Measurements from ENCODE around the gene TECTA. TPM values are rescaled to one million over a fixed set of nuclear protein-coding genes. Genes with fewer than 3 reads are reported as not detected.
"Not testable (repeated sequence)": the region's sequence is repeated elsewhere in the genome, so short reads cannot be mapped to it uniquely, and the experiment has no call there.

The TECTA gene
- total and polyA plus RNA-seq, 2 experiments from 2014 or later = 1.5 to 5.2 TPM

DNA sequence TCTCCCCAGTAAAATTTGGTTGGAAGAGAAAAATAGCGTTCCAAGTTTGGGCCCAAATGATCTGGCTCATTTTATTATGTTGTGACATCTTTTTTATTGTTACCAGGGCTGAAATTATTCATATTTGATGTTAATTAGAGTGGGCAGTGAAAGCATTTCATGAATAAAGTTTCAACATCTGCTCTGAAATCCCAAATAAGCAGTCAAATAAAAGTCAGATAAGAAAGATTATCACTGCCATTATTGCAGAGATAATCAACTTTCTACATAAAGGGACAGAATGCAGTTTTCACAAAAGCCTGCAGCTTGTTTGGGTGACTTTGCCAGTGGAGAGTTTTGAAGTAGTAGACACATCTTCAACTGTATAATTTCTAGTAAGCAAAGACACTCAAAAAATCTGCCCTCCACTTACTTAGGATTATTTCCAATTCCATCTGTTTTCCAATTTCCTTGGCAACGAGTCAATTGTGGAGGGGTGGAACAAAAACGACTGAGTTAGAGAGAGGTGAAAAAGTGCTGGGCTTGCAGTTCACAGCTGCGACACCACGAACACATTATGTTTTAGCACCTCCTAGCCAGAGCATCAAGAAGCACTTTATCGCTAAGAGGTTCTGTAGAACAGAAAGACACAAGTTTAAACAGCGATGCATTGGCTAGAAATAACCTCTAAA, 9.0 kb downstream of the TECTA start:
- Histone ChIP-seq H3K27me3 (no peaks in the 10 kb centered on the region), H3K4me3 (no peak overlapping the region), H3K36me3 (no peaks in the 10 kb centered on the region), H3K9me3 (ENCODE audit: low read depth) (no peaks in the 10 kb centered on the region), H3K27ac (no peak overlapping the region), H3K4me1 (ENCODE audit: low read depth) (peaks cover 14% of the 10 kb centered on the region)
- DNase-seq (ENCODE audit: low read depth in 1 of 2, low spot score in 1 of 2) = no peak
- TF ChIP-seq, protein P1, sequence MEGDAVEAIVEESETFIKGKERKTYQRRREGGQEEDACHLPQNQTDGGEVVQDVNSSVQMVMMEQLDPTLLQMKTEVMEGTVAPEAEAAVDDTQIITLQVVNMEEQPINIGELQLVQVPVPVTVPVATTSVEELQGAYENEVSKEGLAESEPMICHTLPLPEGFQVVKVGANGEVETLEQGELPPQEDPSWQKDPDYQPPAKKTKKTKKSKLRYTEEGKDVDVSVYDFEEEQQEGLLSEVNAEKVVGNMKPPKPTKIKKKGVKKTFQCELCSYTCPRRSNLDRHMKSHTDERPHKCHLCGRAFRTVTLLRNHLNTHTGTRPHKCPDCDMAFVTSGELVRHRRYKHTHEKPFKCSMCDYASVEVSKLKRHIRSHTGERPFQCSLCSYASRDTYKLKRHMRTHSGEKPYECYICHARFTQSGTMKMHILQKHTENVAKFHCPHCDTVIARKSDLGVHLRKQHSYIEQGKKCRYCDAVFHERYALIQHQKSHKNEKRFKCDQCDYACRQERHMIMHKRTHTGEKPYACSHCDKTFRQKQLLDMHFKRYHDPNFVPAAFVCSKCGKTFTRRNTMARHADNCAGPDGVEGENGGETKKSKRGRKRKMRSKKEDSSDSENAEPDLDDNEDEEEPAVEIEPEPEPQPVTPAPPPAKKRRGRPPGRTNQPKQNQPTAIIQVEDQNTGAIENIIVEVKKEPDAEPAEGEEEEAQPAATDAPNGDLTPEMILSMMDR (IDR thresholded peaks at IDR 0.05; ENCODE audit: low read depth, low read length) = no peak

GRCh38 chr11:121110871-121111724, 10.1 kb downstream of the TECTA start:
- TF ChIP-seq, protein P1 (IDR thresholded peaks at IDR 0.05; ENCODE audit: low read depth, low read length) = no peak
- no peaks in the 10 kb centered on the region for H3K36me3 ChIP-seq
- H3K27ac ChIP-seq = no peak overlapping the region
- no peaks in the 10 kb centered on the region for H3K9me3 ChIP-seq (ENCODE audit: low read depth)
- no peak overlapping the region for H3K4me3 ChIP-seq
- peaks cover 14% of the 10 kb centered on the region for H3K4me1 ChIP-seq (ENCODE audit: low read depth)
- H3K27me3 ChIP-seq = no peaks in the 10 kb centered on the region
- no peak for DNase-seq (ENCODE audit: low read depth in 1 of 2, low spot score in 1 of 2)

DNA sequence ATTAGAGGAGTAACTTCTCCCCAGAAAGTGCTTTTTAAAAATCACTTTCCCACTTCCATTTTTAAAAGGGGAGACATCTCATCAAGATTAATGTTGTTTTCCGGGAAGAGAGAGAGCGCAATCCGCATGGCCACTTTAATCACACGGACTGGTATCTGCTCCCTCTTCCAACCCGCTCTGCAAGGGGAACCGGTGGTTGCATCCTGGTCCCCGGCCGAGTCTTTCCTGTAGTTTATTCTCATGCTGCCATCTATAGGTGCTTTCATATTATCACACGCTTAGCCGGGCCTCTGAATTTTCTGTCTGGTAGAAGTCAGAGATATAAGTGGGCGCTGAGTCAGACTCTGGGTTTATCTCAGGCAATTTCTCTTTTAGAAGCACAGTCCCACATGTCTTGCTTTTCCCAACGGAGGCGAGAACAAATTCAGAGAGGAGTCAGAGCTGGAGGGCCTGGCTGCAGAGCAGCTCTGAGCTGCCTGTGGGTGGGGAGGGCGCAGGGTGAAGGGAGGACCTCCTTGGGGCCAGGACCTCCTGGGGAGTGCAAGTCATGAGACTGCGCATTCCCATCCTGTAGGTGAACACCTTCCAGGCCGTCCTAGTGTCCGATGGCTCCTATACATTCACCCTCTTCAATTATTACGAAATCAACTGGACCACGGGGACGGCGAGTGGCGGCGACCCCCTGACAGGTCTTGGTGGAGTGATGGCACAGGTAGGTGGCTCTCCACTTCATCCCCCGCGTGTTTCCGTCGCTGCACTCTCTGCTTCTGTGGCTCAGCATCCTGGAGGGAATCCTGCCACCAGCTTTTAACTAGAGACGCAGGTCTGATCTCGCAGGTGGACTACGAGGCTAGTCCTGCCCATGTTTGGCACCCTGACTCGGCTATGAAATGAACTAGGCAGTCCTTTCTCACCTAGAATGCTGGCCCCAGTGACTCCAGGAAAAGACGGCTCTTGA, 11.7 kb downstream of the TECTA start:
- TF ChIP-seq, protein P1 (IDR thresholded peaks at IDR 0.05; ENCODE audit: low read depth, low read length) = peak; percentile 70
- Histone ChIP-seq H3K36me3 (no peaks in the 10 kb centered on the region), H3K27ac (no peak overlapping the region), H3K4me1 (ENCODE audit: low read depth) (peaks cover 14% of the 10 kb centered on the region), H3K27me3 (no peaks in the 10 kb centered on the region), H3K9me3 (ENCODE audit: low read depth) (no peaks in the 10 kb centered on the region), H3K4me3 (no peak overlapping the region)
- peak; percentile 85 for DNase-seq (ENCODE audit: low read depth in 1 of 2, low spot score in 1 of 2)

DNA sequence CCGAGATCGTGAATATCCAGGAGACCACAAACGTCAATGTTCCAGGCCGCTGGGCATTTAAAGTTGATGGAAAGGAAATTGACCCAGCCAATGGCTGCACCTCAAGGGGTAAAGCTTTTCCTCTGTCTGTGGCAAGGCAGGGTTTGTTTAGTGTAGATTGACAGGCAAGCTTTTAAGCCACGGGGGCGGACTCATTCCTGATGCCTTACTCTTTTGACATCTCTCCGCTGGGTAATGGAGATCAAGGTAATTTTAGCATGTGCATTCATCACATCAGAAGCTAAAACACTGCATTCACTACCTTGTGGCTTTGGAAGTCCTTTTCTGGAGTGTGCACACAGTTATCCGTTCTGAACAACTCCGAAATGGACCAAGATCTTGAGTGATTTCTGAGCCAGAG, 12.6 kb downstream of the TECTA start:
- DNase-seq (ENCODE audit: low read depth in 1 of 2, low spot score in 1 of 2) = no peak

DNA sequence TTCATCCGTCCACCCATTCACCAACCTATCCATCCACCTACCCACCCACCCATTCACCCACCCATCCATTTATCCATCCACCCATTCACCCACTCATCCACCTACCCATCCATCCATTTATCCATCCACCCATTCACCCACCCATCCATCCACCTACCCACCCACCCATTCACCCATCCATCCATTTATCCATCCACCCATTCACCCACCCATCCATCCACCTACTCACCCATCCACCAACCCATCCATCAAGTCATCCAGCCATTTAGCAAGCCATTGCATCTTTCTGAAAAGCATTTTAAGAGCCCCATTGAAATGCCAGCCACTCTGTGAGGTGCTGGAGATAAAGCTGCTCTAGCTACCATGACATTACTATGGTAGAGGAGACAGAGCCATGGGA, 14.0 kb downstream of the TECTA start:
- not testable (repeated sequence) for DNase-seq (ENCODE audit: low read depth in 1 of 2, low spot score in 1 of 2); H3K36me3 ChIP-seq; H3K9me3 ChIP-seq (ENCODE audit: low read depth); H3K4me3 ChIP-seq; H3K27me3 ChIP-seq; H3K27ac ChIP-seq
- peaks cover 14% of the 10 kb centered on the region for H3K4me1 ChIP-seq (ENCODE audit: low read depth)

More for the DNA sequence above, 12.6 kb downstream of the TECTA start:
- Histone ChIP-seq H3K4me3 (no peak overlapping the region), H3K9me3 (ENCODE audit: low read depth) (no peaks in the 10 kb centered on the region), H3K36me3 (no peaks in the 10 kb centered on the region), H3K4me1 (ENCODE audit: low read depth) (peaks cover 14% of the 10 kb centered on the region), H3K27ac (no peak overlapping the region), H3K27me3 (no peaks in the 10 kb centered on the region)
- TF ChIP-seq, protein P1 (IDR thresholded peaks at IDR 0.05; ENCODE audit: low read depth, low read length) = no peak
